GM18867 (cell line): ENCODE data around the gene CABLES1.

ENCODE experiments used
- ATAC-seq: cut with Tn5 transposase; IDR thresholded peaks from one replicate; pipeline ENCODE4 v1.9.1; 2021; ENCODE audit warnings: mild to moderate bottlenecking, moderate library complexity; ENCODE audit not compliant: unreplicated experiment

CABLES1 gene

DNA sequence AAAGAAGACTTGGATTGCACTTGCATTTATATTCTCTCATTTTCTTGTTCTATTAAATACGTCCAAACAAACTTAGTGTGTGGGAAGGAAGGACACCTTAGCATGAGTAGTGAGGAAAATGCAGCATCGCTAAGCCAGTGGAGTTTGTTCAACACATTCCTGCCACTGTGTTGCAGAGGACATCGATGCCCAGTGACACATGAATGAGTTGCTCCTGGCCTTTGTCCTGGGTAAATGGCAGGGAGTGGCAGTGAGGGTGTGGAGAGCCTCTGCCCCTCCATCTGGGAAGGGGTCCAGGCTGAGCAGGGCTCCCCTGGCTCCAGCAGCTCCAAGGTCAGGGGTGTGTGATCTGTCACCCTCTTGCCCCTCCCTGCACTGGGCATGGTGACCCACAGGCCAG, 75.9 kb downstream of the CABLES1 start:
- ATAC-seq: no peak

DNA sequence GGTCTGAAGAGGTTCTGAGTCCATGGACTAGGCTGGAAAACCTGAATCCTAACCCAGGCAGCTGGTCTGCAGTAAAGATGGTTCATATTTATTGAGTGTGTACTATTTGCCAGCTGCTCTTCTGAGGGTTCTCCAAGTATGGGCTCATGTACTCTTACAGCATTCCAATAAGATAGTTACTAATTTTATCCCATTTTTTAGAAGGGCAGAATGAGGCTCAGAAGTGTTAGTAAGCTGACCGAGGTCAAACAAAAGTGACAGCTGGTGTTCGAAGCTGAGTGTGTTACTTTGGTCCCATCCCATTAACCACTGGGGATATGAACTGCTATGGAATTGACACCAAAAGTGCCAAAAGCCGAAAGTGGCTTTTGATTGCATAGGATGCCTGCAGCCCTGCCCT, 76.9 kb downstream of the CABLES1 start:
- ATAC-seq: no peak

DNA sequence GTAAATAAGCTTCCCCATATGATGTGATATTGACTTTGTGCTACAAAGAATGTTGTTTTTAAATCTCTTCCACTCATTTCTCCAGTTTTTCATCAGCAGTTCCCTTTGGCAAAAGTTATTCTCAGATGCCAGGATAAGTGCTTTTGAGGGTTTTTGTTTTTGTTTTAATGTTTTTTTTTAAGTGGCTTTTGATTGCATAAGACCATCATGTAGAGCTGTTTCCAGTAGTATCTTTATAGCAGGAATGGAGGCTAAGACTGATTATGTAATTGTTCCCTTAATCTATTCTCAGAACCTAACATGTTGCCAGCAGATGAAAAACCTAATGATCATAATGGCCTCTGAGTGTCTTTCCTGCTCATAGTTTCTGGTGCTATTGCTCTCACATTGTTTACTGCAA, 77.9 kb downstream of the CABLES1 start:
- ATAC-seq: no peak

DNA sequence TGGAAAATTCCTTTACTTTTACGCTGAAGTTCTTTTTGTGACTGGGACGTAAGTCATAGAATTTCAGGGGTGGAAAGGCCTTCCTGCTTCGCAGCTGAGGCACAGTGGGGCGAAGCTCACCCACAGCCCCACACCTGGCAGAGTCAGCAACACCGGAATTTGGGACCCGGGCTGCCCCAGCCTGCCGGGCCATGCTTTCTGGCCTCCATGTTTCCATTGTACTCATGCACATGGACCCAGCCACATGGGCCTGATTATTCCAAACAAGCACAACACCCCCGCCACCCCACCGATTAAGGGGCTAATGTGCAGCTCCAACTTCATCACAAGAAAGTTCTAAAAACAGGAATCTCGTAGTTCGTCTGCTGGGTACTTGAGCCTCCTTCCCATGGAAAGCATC, 82.5 kb downstream of the CABLES1 start:
- no peak for ATAC-seq

DNA sequence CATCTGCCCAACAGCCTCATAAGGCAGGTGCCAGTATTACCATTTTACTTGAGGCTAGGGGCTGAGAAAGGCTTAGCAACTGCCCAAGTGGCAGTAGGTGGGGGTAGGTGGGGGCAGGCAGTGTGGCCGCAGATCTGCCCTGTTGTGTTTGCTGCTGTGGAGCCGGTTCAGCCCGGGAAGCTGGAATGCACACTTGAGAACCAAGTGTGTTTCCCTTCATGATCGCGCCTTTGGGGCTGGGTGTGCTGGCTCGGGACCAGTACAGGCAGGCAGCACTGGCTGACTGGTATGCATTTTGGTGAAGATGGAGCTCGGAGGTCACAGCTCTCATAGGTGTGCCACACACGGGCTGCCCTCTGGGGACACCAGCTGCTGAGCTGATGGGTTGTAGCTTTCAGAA, 85.1 kb downstream of the CABLES1 start:
- ATAC-seq: no peak

DNA sequence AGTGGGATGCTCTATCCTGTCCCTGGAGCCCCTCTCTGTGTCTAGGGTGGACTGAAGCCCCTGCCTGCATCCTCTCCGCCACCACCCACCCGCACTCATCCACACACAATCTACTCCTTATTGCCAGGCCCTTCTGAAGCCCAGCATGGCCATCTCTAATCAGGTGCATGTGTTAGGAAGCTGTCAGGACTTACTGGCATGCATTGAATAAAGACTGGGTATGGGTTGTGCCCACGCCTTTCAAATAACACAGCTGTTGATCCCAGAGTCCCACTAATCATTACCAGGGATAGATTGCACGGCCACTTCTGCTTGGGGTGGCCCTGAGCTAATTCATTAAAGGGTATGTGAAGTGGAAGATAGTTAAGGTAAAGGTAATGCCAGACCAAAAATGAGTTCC, 88.4 kb downstream of the CABLES1 start:
- ATAC-seq: no peak

DNA sequence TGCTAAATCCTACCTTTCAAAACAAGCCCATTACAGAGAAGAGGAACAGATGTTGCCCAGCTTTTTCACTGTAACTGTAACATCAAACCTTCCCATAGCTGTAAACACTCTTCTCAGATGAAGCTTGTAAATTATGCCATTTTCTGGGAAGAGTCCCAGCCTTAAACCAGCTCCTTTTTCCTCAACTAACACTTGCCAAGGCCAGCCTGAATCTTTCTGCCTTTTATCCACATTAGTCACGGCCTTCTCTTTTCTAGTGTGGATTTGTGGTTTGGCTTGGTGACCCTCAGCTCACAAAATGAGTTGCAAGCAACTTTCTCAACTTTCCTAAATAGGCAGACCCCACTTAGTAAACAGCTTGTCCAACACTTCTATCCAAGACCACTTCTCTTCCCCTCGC, 90.2 kb downstream of the CABLES1 start:
- ATAC-seq: no peak

DNA sequence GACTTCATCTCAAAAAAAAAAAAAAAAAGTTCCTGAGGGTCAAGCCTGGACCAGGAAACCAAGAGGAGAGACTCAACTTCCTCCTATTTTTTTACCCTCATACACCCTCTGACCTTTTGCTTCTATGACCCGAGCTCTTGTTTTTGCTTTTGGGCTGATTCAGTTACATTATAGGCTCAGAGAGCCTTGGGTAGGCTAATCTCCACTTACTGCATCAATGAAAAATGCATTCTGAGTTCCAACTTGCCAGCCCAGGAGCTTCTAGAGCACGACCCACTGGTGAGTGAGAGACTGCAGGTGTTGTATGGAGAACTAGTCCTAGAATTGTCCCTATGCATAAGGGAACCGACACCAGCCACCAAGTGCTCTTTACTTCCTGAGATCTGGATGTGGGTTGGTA, 91.1 kb downstream of the CABLES1 start:
- no peak for ATAC-seq

DNA sequence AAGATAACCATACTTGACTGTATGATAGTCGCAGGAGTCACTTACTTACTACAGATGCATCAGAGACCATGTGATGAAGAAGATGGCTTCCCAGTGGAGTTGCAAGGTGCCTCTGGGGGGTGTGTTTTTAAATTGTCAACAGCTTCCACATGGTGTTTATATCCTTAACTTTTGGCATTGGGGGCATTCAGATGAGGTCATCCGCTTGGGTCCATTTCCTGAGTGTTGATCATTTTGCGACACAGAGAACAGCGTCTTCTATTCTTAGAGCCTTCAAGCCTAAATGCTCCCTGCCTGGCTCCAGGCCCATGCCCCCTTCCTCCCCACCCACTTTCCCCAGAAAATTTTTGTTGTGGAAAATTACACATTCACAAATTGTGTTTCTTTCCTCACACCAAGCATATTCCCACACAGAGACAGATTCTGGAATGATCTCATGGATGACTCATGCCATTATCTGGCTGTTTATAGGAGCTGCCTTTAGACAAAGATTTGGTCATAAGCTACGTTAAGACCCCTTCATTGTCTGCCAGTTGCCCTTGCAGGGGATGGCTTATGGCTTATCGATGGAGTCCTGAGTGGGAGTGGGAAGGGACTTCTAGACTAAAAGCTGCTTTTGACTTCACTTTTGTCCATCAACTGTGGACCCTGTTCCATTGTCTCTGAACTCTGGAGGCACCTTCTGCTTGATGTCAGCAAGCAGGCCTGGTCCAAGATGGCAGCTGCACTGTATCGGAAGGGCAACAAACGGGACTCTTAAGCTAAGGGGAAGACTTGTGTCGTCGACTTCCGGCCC, 91.8 kb downstream of the CABLES1 start:
- no peak for ATAC-seq

DNA sequence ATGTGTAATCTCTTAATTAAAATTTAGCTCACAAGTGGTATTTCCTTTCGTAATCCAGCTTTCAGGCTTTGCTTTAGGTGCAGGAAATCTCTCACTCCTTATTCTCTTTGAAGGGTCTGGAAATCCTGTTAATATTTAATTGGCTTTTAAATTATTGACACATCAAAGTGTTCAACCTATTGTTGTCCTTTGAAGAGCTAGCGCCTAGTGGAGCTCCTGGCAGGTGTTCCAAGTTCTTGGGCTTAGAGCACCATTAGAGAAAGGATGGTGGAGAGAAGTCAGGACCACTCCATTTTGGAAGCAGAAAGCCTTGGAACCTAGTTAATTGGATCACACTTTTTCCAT, 92.4 kb downstream of the CABLES1 start:
- ATAC-seq: no peak

DNA sequence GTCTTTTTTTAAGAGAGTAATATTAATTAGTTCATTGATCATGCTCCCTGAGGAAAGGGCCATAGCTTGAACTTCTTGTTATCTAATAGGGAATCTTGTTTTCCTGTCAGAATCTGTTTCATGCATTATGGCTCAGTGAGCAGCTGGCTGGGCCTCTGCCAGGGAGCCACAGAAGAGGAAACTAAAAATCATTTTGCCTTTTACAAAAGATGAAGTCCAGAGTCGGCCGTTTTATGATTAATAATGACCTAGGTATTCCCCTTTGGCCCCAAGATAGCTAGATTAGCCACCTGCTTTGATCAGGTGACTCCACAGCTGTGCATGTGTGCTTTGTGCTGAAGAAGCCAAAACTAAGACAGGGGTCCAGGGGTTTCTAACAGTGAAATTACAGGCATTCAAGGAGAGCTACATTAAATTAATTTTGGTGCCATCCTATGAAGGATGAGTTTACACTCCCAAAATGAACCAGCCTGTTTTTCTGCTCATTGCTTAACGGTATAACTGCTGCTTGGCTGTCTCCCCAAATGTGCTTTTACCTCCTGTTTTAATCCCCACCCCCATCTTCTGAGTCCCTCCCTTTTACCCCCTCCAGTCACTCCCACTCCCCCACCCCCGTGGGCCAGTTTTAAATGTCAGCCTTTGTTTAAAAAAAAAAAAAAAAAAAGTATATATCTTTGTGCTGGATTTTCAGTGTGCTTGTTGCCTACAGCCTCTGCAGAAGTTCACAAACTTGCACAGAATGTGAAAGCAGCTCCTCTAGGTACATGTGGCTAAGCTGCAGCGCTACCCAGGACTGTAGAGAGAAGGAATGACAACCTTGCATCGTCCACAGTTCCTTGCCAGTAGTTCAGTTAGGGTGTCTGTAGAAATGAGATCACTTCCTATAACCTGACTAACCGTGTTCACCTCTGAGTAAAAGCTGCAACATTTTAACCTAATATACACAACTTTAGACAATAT, 93.1 kb downstream of the CABLES1 start:
- peak; percentile 33 for ATAC-seq

DNA sequence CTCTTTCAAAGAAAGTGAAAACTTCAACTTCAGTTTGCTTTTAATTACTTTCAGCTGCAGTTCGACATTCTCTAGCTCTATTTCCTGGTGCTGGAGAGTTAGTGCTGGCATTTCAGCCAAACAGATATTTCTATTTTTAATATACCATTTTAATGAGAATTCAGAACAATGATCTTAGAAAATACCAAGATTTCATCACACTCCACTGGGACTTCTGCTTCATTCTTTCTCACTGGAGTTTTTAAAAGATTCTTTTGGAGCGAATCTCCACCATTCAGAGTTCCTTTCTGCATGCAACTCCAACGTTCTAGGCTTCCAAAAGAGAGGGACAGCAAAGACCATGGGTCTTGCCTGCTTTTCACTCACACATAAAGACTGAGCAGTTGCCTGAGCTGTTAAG, 94.2 kb downstream of the CABLES1 start:
- ATAC-seq: no peak

DNA sequence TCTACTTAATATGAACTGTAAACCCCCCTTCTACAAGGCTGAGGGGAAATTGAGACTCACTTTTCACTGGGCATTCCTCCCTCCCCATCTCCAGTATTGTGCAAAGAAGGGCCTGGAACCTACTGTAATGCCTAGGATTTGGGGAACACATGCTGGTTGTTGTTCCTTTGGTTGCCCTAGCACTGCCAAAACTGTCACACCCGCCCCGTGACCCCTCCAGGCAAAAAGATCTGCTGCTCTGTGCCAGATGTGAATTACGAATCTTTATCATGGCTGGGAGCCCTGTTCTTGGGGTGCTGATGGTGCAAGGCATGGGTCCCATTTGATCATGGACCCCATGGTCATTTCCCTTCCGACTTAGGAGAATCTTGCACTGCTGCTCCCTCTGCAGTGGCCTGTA, 95.4 kb downstream of the CABLES1 start:
- no peak for ATAC-seq

DNA sequence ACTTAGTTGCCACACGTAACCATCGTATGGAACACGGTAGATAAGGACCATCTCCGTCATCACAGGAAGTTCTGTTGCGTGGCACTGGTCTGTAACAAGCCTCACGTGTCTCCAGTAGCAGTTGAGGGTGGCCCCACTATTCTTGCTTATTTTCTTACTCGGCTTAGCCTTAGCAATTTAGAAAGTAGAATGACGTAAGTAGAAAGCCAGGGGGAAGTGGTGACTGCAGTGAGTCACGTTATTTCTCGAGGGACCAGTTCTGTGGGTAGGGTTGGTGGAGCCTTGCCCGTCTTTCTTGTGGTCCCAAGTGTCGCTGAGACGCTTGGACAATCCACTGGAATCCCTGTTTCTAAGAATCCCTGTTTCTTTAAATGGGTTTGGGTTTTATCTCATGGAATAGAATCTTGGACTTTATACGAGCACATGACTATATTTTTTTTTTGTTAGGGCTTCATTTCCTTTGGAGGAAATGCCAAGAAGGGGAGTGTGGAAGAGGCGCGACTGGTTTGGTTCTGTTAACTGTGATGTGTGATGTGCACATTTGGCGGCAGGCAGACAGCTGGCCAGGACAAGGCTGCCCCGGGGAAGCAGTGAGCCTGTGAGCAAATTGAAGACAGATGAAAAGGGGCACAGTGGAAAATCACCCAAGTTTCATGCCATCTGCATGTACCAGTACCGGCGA, 96.2 kb downstream of the CABLES1 start:
- peak; percentile 83 for ATAC-seq

DNA sequence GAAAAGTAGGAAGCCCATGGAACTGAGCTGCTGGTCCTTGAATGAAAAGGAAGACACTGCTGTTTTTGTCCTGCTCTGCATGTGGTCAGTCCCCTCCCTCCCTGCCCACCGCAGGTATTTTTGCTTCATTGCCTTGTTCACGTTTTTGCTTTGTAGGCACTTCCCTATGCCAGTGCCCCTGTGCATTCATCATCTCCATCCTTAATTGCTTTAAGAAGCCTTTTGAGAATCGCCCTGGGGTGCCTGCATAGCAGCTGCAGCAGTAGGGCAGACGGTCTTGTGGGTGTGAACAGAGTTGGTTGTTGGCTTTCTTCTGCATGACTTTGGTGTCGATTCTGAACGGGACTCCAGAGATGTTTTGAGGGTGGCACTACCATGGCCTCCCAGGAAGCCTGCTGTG, 97.0 kb downstream of the CABLES1 start:
- ATAC-seq: no peak

DNA sequence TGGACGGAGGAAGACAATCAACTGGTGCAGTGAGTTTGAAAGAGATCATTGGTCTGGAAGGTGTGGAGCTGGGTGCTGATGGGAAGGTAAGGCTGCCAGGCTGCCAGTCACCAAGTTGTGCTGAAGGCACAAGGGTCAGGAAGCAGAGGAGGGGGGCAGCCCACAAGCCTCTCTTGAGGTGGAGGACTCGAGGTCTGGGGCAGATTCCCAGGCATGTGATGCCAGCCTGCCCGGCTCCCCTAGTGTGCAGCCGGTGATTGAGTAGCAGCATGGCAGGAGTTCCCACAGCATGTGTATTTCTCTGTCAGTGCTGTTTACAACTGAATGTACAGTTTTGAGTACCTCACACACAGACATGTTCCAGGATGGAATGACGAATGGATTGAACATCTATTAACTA, 99.3 kb downstream of the CABLES1 start:
- ATAC-seq: no peak

DNA sequence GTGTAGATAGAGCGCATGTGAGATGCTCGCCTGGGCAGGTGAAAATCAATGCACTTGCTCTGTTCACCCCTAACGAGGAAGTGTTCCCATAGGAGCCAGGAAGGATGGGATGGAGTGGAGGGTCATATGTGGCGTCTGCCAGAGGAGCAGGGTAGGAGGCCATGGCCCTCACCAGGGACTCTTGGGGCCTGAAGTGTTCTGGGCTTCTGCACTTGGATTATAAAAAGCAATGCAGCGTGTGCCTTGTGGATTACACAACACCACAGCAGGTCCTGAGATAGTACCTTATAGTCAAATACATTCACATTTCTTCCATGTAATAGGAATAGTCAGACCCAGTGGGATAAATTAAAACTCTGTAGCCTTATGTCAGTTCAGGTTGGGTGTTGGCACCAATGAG, 100.1 kb downstream of the CABLES1 start:
- ATAC-seq: no peak

DNA sequence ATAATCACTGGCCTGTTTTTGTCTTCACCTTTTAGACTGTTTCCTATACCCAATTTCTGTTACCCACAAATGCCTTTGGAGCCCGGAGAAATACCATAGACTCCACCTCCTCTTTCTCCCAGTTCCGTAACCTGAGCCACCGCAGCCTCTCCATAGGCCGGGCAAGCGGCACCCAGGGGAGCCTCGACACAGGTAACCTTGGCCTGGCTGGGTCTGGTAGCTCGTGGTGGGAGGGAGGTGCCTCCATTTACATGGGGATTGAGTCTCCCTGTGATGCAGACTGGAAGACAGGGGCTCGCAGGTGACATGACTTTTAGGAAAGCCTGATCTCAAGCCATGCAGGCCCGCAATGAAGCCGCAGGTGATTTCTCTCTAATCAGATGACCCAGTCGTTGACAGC, 100.6 kb downstream of the CABLES1 start:
- ATAC-seq: no peak

DNA sequence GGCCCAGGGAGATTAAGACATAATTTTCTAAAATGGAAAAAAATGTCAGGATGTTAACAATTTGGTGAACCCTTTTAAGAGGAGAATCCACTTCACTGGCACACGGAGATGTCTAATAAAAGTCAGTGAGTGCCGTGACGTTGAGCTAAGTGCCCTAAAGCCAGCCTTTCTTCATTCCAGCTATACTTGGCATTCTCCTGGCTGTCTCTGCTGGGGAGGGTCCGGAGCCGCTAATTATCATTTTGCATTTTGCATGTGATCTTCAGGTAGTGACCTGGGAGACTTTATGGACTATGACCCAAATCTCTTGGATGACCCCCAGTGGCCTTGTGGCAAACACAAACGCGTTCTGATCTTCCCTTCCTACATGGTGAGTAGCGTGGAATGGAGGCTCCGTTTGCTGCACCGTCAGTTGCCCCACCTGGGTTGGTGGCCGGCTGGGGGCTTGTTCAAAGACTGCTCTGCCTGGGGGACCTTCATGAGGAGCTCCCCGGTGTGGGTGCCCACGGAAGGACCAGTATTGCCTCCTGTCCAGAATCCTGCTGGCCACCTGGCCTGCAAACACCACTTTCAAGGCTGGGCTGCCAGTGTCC, 101.7 kb downstream of the CABLES1 start:
- ATAC-seq: no peak

DNA sequence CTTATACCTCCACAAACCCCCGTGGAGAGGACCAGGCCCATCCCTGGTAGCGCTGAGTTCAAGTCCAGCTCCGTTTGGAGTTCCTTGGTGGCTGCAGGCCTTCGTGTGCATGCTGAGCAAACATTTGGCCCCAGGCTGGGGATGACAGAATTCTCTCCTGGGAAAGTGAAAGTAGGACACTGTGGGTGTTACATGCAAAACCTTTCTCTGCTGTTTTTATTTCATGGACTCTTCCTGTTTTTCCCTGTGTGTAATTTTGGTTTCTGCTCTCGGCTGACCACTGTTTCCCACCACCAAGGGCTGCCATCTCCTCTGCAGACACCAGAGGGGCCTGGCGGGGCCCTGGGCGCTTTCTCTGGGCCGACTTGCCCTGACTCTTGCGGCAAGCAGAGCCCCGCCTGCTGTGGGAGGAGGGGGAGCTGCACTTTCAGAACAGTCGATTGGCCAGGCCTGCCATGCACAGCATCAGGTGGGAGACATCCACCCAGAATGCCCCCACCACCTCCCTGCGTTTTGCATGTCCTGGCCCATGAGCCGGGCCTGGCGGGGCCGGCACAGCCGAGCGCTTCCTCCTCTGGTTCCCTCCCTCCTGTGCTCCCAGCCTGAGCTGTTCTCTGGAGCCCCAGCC, 102.4 kb downstream of the CABLES1 start:
- ATAC-seq: peak; percentile 43

DNA sequence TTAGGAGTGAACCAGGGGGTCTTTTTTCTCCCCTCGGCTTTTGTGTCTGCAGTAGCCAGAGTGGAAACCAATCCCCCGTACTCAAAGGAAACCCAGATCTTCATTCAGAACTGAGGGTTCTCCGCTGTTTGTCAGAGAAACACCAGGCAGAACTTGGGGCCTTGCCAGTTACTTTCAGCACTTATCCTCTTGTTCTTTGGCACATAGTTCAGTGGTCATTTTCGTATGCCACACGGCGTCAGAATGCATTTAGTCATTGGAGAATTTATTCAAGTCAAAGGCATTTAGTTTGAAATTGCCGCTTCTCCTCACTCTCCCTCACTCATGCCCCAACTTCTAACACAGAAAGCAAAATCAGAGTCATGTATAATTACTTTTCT, 102.9 kb downstream of the CABLES1 start:
- no peak for ATAC-seq
